COLO668 (cell line): ENCODE data around the gene RPTOR.

Source experiments
- DNase-seq: peaks from one replicate; lab custom pipeline; 2025; ENCODE audit not compliant: unreplicated experiment; lab: John Stamatoyannopoulos, UW

RPTOR gene

GRCh38 chr17:80937462-80938381, 393.1 kb downstream of the RPTOR start:
- DNase-seq, result no peak

GRCh38 chr17:80938556-80938955, 393.9 kb downstream of the RPTOR start:
- DNase-seq, result no peak

DNA sequence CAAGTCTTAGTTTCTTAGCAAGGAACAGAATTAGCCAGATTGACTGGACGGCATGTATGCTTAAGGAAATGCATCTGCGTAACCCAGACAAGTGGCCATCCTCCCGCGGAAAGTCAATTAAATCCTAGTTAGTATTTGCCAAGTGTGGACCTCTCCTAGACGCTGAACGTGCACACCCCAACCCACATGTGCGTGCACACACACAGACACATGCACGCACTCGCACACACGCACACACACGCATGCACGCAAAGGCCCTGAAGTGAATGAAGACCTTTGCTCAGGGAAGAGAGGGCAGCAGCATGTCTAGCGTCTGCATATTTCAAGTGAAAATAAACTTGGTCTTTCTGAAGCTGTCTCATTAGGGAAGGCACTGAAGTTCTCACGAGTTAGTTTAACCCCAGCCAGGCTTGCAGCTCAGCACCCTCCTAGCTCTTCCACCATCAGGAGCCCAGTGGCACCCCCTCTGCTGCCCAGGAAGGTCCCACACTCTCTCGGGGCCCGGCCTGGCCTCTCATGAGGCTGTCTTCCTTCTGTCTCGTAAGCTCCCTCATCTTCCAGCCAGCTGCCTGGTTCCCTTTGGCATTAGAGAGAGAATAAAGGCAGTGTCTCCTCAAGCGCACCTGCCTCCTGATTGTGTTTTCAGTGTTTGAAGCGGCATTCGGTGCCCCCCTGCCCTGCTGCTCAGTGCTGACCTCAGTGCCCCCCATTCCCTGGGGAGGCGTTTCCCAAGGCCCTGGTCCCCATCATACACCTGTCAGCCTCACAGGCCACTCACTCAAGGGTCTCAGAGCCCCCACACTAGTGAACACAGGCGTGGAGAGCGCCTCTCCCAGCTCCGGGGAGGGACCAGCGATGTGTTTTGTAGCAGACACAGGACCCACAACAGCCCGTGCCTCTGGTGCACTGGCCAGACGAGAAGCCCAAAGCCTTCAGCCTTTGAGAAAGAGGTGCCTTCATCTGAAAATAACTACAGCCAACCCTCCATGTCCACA, 394.8 kb downstream of the RPTOR start:
- no peak for DNase-seq

- peak; percentile 32 for DNase-seq
Measured at GRCh38 chr17:80940171-80941123, 395.8 kb downstream of the RPTOR start.

- DNase-seq, result no peak
Measured at GRCh38 chr17:80941171-80941570, 396.5 kb downstream of the RPTOR start.

DNA sequence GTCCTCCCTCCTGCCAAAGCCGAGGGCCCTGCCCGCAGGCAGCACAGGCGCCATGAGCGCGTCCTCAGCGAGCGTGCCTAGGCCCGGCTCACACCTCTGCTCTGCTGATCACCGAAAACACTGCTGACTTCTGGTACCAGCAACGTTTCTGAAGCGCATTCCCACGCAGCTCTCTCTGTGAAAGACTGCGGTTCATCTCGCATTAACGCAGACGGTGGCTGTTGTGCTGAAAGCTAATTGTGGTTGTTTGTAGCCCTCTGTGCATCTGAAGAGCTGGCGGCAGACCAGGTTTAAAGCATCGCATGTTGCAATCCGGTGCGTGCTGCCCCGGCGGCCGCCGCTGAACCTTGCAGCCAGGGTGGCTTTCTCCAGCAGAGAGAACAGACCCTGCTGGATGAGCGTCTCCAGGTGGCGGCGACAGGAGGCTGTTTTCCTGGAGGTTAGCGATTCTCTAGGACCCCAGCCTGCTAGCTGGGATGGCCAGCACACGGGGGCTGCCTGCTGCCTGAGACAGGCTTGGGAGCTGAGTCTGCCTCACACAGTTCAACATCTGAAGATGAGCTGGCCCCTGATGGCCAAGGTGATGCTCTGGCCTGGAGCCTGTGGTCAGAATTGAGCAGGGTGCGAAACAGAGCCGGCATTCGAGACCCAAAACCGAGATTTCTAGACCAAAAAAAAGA, 397.2 kb downstream of the RPTOR start:
- no peak for DNase-seq

DNA sequence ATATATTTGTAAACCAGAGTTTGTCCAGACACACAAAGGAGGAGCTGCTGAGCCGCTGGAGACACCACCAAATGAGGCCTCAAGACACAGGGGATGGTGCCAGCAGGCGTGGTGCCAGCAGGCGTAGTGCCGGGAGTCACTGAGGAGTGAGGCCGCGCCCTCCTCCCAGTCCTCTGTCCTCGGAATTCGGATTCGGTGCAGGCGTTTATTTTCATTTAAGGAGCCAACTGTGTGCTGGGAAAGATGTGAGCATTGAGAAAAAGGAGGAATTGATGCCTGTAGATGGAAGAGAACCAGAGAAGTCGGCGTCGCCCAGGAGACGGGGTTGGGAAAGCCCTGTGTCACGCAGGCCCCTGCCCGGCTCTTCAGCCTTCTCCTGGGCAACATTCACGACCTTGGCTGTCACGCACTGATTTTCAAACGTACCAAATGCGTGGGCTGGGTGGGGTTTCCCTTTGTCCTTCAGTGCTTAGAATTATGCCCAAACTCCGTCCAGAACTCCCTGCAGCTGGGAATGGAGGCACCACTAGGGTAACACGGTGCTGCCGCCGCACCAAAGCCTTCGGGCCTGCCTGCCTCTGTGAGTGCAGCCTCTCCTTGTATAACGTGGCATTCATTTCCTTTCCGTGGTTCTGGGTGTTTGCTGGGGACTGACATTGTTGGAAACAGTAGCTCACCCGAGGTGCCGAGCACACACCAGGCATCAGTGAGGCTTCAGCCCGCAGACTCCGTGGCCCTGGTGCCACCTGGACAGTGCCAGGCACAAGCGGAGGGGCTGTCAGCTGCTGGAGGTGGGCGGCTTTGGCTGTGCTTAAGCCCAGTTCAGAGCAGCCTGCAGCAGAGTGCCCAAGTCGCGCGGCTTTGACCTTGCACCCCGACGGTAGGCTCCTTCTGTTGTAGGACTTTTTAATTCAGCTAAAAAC, 398.0 kb downstream of the RPTOR start:
- no peak for DNase-seq

- no peak for DNase-seq
Measured at GRCh38 chr17:80943346-80944145, 398.9 kb downstream of the RPTOR start.

- no peak for DNase-seq
Measured at GRCh38 chr17:80944326-80944725, 399.7 kb downstream of the RPTOR start.

- DNase-seq, result no peak
Measured at GRCh38 chr17:80945736-80946135, 401.1 kb downstream of the RPTOR start.

DNA sequence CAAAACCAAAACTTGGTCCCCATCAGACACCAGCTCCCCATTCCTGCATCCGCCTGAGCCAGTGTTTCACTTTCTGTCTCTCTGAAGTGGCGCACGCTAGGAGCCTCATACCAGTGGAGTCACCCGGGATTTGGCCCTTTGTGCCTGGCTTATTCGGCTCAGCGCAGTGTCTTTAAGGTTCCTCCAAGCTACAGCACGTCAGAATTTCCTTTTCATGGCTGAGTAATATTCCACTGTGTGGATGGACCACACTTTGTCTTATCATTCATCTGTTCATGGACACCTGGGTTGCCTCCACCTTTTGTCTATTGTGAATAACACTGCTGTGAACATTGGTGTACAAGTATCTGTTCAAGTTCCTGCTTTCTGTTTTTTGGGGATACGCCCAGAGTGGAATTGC, 401.8 kb downstream of the RPTOR start:
- no peak for DNase-seq

DNA sequence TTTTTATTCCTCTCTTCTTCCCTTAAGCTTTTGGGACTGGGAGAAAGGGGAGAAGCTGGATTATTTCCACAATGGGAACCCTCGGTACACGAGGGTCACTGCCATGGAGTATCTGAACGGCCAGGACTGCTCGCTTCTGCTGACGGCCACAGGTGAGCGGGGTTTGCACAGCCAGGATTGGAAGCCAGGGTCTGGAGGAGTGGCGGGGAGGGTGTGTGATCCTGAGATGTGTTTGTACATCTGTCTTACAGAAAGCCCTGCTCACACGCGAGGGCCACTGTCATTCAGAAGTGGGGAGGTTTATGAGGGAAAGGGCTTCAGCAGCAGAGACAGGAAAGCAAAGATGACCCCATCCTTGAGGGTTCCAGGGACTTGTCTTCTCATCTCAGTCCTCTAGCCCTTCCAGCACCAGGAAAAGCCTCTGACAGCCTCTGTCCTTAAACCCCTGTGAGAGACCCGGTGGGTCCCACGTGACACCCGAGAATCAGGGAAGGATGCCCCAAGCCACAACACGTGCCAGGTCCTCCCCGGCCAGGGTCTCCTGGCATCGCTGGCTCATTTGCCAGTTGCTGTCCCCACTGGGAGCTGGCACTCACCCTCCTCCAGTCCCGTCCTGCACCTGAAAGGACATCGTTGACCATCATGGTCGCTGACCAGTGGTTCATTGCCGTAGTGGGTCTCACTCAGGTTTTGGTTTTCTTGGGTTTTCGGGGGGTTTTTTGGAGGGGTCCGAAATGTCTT, 402.7 kb downstream of the RPTOR start:
- no peak for DNase-seq

DNA sequence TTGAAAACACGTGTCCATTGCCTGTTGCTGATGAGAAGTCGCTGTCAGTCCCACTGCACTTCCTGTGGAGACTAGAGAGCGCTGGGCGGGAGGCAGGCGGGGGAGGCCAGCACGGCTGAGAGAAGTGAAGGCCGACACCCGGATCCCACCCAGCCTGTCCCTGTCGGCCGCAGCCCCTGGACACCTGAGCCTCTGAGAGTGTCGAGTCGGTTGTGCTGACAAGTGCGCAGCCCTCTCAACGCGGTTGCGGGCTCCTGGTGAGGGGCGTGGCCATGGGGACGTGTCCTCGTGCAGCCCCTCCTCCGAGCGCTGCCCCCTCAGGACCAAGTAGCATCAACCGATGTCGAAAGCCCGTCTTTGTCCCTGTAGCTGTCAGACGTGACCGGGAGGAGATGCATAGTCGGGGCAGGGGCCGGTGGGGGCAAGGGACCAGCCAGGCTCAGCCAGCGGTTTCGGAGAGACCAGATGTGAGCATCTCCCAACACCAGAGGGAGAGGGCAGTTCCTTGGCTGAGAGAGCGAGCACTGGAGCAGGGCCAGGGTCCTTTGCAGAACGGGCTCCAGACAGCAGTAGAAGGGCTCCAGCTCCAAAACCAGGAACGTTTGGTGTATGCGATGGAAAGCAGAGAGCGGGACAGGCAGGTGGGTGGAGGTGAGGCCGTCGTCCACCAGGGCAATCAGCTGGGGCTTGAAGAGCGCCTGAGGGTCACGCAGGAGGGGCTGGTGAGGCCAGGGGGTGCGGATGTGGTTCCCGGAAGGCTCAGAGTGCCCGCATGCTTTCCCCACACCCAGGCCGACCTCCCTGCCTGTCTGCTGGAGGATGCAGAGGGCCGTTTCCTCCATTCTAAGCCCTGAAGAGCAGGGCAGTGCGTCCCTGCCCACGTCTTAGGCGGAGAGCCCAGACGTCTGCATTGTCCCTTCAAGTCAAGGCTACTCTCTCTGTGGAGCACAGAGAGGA, 403.7 kb downstream of the RPTOR start:
- no peak for DNase-seq

DNA sequence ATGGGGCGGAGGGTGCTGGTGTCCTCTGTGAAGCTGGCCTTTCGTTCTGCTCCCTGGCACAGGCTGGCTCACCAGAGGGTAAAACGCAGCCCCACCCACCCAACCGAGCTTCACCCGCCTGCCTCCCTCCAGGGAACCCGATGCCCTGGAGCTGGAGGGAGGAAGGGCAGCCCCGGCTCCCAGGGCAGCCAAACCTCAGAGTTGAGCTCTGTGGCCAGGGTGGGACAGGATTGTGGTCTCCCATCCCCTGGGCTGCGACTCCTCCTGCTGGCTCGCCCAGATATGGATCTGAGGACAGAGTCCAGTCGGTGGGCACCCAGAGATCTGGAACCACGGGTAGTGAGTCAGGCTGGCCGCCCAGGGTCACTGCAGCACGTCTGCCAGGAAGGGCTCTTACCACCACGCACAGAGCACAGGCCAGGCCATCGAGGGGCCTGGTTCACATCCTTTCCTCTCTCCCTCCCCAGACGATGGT, 404.4 kb downstream of the RPTOR start:
- DNase-seq, result no peak

DNA sequence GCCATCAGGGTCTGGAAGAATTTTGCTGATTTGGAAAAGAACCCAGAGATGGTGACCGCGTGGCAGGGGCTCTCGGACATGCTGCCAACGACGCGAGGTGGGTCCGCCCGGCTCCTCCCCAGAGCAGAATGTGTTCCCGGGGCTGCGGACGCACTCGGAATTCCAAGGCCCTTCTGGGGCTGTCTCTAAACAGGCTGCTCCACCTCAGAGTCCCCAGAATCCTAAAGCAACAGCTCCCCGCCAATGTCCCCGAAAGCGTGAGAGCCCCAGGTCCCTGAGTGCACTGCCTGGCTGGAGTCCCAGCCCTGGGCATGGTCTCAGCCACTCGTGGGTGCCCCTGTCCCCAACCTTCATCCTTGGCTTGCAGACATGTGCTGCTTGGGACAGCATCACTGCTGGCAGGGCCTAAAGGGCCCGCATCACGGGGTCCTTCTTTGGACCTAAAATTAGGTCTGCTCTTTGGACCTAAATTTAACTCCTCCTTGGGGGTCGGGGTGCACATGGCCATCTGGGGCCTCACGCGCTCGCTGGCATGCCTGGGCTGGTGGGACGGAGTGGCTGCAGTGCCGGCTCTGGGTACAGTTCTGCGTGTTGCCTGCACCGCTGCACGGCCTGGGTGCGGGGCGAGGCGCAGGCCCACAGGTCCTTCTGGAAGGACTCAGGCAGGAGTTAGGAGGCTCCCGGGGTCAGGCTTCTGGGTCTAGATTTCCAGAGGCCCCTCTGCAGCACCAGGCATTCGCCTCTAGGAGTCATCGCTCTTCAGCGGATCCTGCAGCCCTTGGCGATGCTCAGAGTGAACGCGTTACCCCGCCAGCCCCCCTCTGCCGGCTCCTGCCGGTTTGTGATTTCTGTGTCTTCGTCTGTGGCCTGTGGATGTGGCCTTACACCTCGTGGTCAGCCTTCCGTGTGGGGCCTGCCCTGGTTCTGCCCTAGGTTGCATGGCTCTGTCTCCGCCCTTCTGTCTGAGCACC, 405.1 kb downstream of the RPTOR start:
- DNase-seq, result no peak
